Upper lobe of left lung (tissue), 6 donors: ENCODE measurements around the gene OTOF. TPM values are rescaled to one million over a fixed set of nuclear protein-coding genes. Genes with fewer than 3 reads are reported as not detected.

Experiments used
- ATAC-seq, 2 donors: fragments of 200-7000 bp; cut with Tn5 transposase; one replicate each; pipeline ENCODE4 v1.9.1; 2022; ENCODE audit warnings: mild to moderate bottlenecking in 2 of 2, moderate library complexity in 2 of 2; ENCODE audit not compliant: low FRiP score in 2 of 2
- DNase-seq, 2 donors: peaks; one replicate each; pipeline ENCODE4 v3.0.0-alpha.2; 2019 to 2020
- H3K27ac ChIP-seq, 4 donors: fragments of 200-600 bp; sonication (generic); one replicate each; pipeline ENCODE4 v1.5.1; 2016 to 2019
- H3K27me3 ChIP-seq, 4 donors: fragments of 200-600 bp; sonication (generic); one replicate each; pipeline ENCODE4 v1.5.1; 2017 to 2019
- H3K36me3 ChIP-seq, 4 donors: fragments of 200-600 bp; sonication (generic); one replicate each; pipeline ENCODE4 v1.5.1; 2016 to 2019
- H3K4me1 ChIP-seq, 4 donors: fragments of 200-600 bp; sonication (generic); one replicate each; pipeline ENCODE4 v1.5.1; 2018 to 2019
- H3K4me3 ChIP-seq, 4 donors: fragments of 200-600 bp; sonication (generic); one replicate each; pipeline ENCODE4 v1.5.1; 2017 to 2019; ENCODE audit warnings: mild to moderate bottlenecking in 2 of 4, moderate library complexity in 1 of 4
- H3K9me3 ChIP-seq, 4 donors: fragments of 200-600 bp; sonication (generic); one replicate each; pipeline ENCODE4 v1.5.1; 2018 to 2019
- EP300 ChIP-seq, 4 donors: sonication (generic); formaldehyde crosslinking; IDR thresholded peaks; one replicate each; pipeline ENCODE4 v1.5.1; 2017; ENCODE audit warnings: antibody characterized with exemption in 4 of 4, control low read depth in 2 of 4
- POLR2A ChIP-seq, 4 donors: fragments of 450-650 bp; IDR thresholded peaks; one replicate each; pipeline ENCODE4 v1.5.1; 2016 to 2017; ENCODE audit warnings: antibody characterized with exemption in 4 of 4, mild to moderate bottlenecking in 2 of 4
- POLR2AphosphoS5 ChIP-seq, 2 donors: sonication (generic); formaldehyde crosslinking; IDR thresholded peaks; one replicate each; pipeline ENCODE4 v1.5.1; 2017; ENCODE audit warnings: antibody characterized with exemption in 2 of 2
- WGBS, 2 donors: methylation state at CpG; one replicate each; pipeline ENCODE4 v1.1.5; 2017 to 2018; 5-methylcytosine and 5-hydroxymethylcytosine counted together
- total RNA-seq, 6 donors: library from RNA; depleted of rRNA in 4 of 6; stranded (reverse); fragments of >200 nt in 4 of 6; gene quantifications; one replicate each; pipeline versions ENCODE4 v1.1.0 to v1.2.1, GENCODE V29; 2016 to 2021
- TF ChIP-seq, protein P1 (sequence below), 6 experiments: fragments of 450-650 bp in 4 of 6; fragments of 200-600 bp in 2 of 6; sonication (generic) in 2 of 6; IDR thresholded peaks; one replicate each; pipeline ENCODE4 v1.5.1; 2016 to 2019; ENCODE audit warnings: antibody characterized with exemption in 6 of 6
- donor health status: DM: no; HTN: no; CAD: no; lungs with moderate emphysema.
- donor health status: DM: no; HTN: yes; CAD: no; lungs with severe emphysema.

The OTOF gene
- total RNA-seq, 6 donors from 2014 or later = 0.10 to 0.15 (median 0.11) TPM; not detected in 3

DNA sequence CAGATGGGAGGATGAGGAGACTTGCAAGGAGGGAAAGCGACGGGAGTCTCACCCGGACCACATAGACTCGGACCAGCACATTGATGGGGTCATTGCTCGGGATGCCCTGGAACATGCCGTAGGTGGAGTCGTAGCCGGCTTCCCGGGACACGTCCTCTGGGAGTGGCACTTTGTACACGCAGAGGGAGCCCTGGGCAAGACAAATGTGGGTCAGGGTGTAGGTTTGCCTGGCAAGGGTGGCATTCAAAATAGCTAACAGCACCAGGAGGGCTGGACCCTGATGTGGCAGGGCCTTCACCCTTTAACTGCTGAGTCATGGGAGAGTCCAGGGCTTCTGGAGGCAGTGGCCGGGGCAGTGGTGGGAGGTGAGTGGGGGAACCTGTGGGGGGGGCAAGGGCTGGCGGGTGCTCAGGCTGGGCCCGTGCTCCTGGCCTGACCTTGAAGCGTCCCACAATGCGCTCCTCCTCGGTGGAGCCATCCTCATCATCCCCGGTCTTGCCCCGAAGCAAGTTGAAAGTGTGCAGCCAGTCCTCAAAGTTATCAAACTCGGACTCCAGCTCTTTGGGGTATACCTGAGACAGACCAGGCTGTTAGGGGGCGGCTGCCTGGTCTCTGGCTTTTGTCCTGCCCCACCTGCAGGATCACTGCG, 11.1 kb downstream of the OTOF start:
- Histone ChIP-seq H3K36me3 (no peaks in the 10 kb centered on the region), H3K27me3 (no peaks in the 10 kb centered on the region), H3K4me3 (no peak overlapping the region), H3K9me3 (peaks cover 0 to 5% (median 3%) of the 10 kb centered on the region in 4 donors), H3K4me1 (no peaks in the 10 kb centered on the region), H3K27ac (no peak overlapping the region)
- 83 to 88% methylated on average over 14 to 22 of the region's 22 CpGs for WGBS, 2 donors
- DNase-seq (no peak), ATAC-seq (no peak)
- TF ChIP-seq, protein P1, sequence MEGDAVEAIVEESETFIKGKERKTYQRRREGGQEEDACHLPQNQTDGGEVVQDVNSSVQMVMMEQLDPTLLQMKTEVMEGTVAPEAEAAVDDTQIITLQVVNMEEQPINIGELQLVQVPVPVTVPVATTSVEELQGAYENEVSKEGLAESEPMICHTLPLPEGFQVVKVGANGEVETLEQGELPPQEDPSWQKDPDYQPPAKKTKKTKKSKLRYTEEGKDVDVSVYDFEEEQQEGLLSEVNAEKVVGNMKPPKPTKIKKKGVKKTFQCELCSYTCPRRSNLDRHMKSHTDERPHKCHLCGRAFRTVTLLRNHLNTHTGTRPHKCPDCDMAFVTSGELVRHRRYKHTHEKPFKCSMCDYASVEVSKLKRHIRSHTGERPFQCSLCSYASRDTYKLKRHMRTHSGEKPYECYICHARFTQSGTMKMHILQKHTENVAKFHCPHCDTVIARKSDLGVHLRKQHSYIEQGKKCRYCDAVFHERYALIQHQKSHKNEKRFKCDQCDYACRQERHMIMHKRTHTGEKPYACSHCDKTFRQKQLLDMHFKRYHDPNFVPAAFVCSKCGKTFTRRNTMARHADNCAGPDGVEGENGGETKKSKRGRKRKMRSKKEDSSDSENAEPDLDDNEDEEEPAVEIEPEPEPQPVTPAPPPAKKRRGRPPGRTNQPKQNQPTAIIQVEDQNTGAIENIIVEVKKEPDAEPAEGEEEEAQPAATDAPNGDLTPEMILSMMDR (IDR thresholded peaks at IDR 0.05) = no peak
- TF ChIP-seq POLR2A (IDR thresholded peaks at IDR 0.05) (no peak), EP300 (IDR thresholded peaks at IDR 0.05) (no peak), POLR2AphosphoS5 (IDR thresholded peaks at IDR 0.05) (no peak)

DNA sequence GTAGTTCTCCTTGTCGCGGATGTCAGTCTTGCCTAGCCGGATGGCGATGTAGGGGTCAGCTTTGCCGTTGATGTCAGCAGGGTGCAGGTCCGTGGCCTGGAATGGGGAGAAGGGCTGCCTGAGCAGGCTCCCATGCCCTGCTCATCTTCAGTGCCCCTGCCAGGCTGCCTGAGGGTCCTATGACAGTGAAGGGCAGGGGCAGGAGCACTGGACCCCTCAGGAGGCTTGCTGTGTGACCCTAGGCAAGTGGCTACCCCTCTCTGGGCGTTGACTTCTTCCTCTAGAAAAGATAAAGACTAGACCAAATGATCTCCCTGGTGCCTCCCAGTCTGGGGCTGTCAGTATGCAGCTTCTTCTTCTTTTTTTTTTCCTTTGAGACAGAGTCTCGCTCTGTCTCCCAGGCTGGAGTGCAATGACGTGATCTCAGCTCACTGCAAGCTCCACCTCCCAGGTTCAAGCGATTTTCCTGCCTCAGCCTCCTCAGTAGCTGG, 11.9 kb downstream of the OTOF start:
- no peak for TF ChIP-seq EP300 (IDR thresholded peaks at IDR 0.05)
- TF ChIP-seq POLR2AphosphoS5 (IDR thresholded peaks at IDR 0.05) = no peak
- TF ChIP-seq, protein P1 (IDR thresholded peaks at IDR 0.05) = no peak
- no peak for TF ChIP-seq POLR2A (IDR thresholded peaks at IDR 0.05)
- H3K36me3 ChIP-seq = no peaks in the 10 kb centered on the region
- DNase-seq (no peak), ATAC-seq (no peak)
- no peak overlapping the region for H3K4me3 ChIP-seq
- H3K9me3 ChIP-seq = peaks cover 0 to 5% (median 3%) of the 10 kb centered on the region in 4 donors
- WGBS, 2 donors = 83 to 86% methylated on average over 10 of the region's 10 CpGs
- no peak overlapping the region for H3K27ac ChIP-seq
- no peaks in the 10 kb centered on the region for H3K4me1 ChIP-seq
- H3K27me3 ChIP-seq = no peaks in the 10 kb centered on the region

DNA sequence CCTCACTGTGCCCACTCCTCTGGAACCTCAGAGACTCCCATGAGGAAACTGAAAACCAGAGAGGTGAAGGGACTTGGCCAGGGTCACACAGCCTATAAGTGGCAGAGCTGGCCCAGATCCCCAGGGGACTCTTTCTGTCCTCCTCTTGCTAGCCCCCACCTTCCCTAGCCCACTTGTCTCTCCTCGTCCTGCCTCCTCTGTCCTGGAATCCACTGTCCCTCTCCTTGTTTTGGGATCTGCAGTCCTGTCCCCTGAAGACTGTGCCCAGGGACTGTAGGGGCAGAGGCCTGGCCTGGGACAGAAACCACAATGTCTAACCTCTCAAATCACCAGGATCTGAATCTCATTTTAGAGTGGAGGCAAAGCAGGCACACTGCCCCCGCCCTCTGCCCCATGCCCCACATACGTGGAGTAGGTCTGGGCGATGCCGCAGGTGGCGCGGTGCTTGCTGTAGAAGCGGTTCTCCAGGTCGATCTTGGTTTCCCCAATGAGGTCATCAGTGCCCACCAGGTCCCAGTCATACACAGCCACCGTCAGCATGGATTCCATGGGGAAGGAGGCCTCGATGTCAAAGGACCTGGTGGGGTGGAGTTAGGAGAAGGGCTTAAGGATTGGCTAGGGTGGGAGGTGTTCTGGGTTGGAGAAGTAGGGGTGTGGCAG, 12.5 kb downstream of the OTOF start:
- no peak for DNase-seq
- peaks cover 0 to 5% (median 3%) of the 10 kb centered on the region in 4 donors for H3K9me3 ChIP-seq
- no peak for ATAC-seq
- H3K4me1 ChIP-seq = no peaks in the 10 kb centered on the region
- no peak overlapping the region for H3K27ac ChIP-seq
- no peaks in the 10 kb centered on the region for H3K36me3 ChIP-seq
- 74 to 89% methylated on average over 3 to 11 of the region's 11 CpGs for WGBS, 2 donors
- H3K27me3 ChIP-seq = no peaks in the 10 kb centered on the region
- TF ChIP-seq EP300 (IDR thresholded peaks at IDR 0.05) = no peak
- H3K4me3 ChIP-seq = no peak overlapping the region

DNA sequence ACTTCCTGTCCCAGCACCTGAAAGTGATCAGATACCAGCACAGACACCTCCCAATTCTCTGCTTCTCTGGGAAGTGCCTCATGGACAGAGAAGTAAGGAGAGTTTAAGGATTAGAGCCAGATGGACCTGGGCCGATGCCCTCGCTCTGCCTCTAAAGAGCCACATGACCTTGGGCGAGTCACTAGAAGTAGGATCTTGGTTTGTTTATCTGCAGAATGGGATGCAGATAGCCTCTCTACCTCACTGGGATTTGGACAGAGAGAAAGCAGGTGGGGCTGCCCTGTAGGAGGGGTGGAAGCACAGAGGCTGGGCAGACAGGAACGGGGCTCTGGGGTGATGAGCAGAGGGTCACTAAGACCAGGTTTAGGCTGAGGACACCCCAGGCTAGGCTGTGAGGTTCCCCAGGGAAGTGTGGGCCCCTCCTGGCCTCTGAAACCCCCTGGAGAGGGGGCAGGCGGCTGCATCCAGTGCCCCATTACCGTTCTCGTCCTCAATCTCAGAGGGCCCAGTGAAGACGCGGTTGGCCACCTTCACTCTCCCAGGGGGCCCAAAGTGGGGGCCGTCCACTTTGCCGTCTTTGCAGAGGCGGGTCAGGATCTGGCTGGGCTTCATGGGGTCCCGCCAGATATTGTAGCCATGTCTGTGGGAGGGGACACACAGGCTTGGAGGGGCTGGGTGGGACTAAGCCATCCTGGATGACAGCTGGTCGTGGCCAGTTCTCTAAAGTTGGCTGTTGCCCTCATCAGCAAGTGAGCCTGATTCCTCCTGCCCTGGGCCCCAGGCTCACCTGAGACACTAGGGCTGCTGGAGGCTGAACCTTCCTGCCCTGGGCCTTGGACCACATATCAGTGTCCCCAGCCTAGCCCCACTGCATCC, 13.3 kb downstream of the OTOF start:
- TF ChIP-seq POLR2AphosphoS5 (IDR thresholded peaks at IDR 0.05) = no peak
- TF ChIP-seq POLR2A (IDR thresholded peaks at IDR 0.05) = no peak
- TF ChIP-seq, protein P1 (IDR thresholded peaks at IDR 0.05) = no peak
- TF ChIP-seq EP300 (IDR thresholded peaks at IDR 0.05) = no peak
- no peak for ATAC-seq
- H3K27me3 ChIP-seq = no peaks in the 10 kb centered on the region
- H3K4me1 ChIP-seq = no peaks in the 10 kb centered on the region
- DNase-seq = no peak
- no peak overlapping the region for H3K4me3 ChIP-seq
- WGBS, 2 donors = 94 to 96% methylated on average over 7 to 14 of the region's 14 CpGs
- peaks cover 0 to 5% (median 3%) of the 10 kb centered on the region in 4 donors for H3K9me3 ChIP-seq
- no peaks in the 10 kb centered on the region for H3K36me3 ChIP-seq
- no peak overlapping the region for H3K27ac ChIP-seq
